GM13976 (cell line): ENCODE measurements around the gene HOXD4.

Source experiments
- DNase-seq: peaks from one replicate; pipeline ENCODE4 v3.0.0; 2012; ENCODE audit warnings: low spot score
- CTCF ChIP-seq: IDR thresholded peaks from 2 replicates; pipeline ENCODE4 v1.5.1; 2012; ENCODE audit warnings: borderline replicate concordance, mild to moderate bottlenecking; ENCODE audit not compliant: insufficient read depth; ENCODE audit errors: extremely low read depth, missing control alignments, control extremely low read depth
- in situ Hi-C: fragments of 300-500 bp; cut with MboI; formaldehyde crosslinking; loops from one replicate; pipeline ENCODE4 v1.12.0; 2022; ENCODE audit warnings: low sequenced_read_pairs, mixed read lengths, inconsistent platforms; ENCODE audit not compliant: unreplicated experiment

HOXD4 gene

GRCh38 chr2:176186024-176186423, 34.7 kb downstream of the HOXD4 start:
- no peak for DNase-seq
- TF ChIP-seq CTCF: no peak
- in situ Hi-C loops: no loop called here

- in situ Hi-C loops: no loop called here
- no peak for DNase-seq
- TF ChIP-seq CTCF: no peak
Observed at GRCh38 chr2:176187200-176187898, 36.0 kb downstream of the HOXD4 start.

- no peak for TF ChIP-seq CTCF
- in situ Hi-C loops: no loop called here
- DNase-seq: peak; percentile 65
Observed at GRCh38 chr2:176187899-176188773, 36.8 kb downstream of the HOXD4 start, which contains the start of gene HOXD1. TSS of gene HOXD1 (plus strand) at chr2:176188668. CDS start at chr2:176188802, 134 bp downstream.

GRCh38 chr2:176188774-176189680, 37.7 kb downstream of the HOXD4 start:
- peak; percentile 50 for DNase-seq
- in situ Hi-C loops: no loop called here
- TF ChIP-seq CTCF: no peak

GRCh38 chr2:176189681-176190641, 38.6 kb downstream of the HOXD4 start:
- no peak for DNase-seq
- in situ Hi-C loops: no loop called here
- TF ChIP-seq CTCF: no peak

- in situ Hi-C loops: no loop called here
- no peak for TF ChIP-seq CTCF
- no peak for DNase-seq
Observed at GRCh38 chr2:176192351-176192750, 41.0 kb downstream of the HOXD4 start.
